AG10803 (cell line): ENCODE data around the gene CADPS2.

Experiments
- DNase-seq: peaks from one replicate; pipeline ENCODE4 v3.0.0; 2010; ENCODE audit warnings: low read depth
- H3K4me3 ChIP-seq: 2 replicates; pipeline ENCODE4 v1.5.1; 2011; ENCODE audit warnings: mild to moderate bottlenecking, low read length, control low read depth
- CTCF ChIP-seq: conservative IDR thresholded peaks from 2 replicates; pipeline ENCODE4 v1.5.1; 2011; ENCODE audit warnings: mild to moderate bottlenecking, low read length, control low read depth, inconsistent platforms

Gene CADPS2

DNA sequence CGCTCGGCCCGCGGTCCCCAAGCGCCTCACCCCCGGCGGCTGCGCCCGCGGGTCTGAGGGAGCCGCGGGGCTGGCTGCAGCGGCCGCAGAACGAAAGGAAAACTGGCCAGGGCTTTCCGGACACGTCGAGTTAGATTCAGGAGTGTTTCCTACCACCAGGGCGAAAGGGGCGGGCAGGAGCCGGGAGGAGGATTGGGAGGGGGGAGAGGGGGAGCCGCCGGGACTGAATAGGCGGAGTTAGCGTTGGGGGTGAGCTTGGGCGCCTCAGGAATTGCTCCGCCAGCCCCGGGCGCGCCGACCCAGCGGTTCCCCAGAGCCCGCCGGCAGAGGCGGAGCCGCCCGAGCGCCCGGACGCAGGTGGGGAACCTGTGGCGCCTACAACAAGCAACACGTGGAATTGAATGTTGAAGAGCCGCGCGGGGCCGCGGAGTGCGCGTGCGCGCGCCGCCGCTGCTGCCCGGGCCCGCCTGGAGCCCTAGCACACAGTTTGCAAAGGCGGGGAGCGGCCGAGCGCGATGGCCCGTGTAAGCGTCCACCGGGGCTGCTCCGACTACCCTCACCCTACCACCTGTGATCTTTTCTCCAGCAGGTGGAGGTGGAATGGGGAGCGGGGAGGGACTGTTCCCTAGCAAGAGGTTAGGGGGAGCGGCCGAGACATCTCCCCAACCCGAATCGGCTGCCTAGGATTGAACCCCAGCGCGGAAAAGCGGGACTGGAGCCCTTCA, at the start of gene CADPS2:
CADPS2 (minus strand) TSS at position 104 of the 725 bp plus-strand sequence. CDS start 123 bp downstream, outside the sequence.
- TF ChIP-seq CTCF: peak; percentile 29
- DNase-seq: peak; percentile 70
- H3K4me3 ChIP-seq: peak within 1 kb of the TSS; percentile 74

GRCh38 chr7:122935620-122936019, 49.4 kb upstream of the CADPS2 start:
- TF ChIP-seq CTCF: no peak
- H3K4me3 ChIP-seq: no peak overlapping the region
- no peak for DNase-seq

DNA sequence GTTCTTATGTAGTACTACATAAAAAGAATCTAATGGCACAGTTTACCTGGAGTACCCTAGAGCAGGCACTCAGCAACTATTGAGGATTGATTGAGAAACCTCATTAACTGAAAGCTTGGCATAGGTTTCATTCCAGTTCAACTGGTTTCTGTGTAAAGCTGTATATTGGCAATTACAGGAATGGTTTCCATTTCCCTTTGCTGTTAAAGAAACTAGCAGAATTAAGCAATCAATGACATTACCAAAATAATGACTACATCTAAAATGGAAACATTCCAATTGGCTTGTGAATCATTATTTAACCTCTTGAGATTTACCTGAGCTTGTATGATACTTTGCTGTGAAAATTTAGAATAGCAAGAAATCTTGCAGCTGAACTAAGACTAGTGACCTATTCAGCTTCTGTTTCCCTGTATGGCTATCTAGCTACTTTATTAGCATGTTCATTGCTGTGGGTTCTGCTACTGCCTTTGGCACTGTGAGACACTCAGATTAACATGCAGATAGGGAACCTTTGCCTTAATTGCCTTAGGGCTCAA, 33.5 kb upstream of the CADPS2 start:
- no peak overlapping the region for H3K4me3 ChIP-seq
- no peak for TF ChIP-seq CTCF
- no peak for DNase-seq

DNA sequence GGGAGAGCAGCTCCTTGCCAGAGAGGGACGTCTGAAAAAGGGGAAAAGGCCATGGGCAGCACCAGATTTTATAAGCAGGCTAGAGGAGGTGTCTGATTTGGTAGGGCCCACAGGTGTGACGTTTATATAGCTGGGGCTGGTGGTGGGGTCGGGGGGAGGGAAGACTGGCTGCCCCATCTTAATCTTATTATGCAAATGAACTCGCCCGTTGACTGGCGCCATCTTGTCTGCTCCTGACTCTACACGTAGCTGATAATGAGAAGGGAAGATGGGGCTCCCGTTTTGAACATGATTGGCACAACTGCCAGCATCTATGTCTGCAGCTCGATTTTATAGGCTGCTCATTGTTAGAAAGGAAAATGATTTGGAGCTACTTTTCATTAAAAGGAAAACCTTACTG, 28.6 kb upstream of the CADPS2 start:
- H3K4me3 ChIP-seq: no peak overlapping the region
- DNase-seq: no peak
- no peak for TF ChIP-seq CTCF

GRCh38 chr7:122913608-122914007, 27.3 kb upstream of the CADPS2 start:
- H3K4me3 ChIP-seq: no peak overlapping the region
- no peak for DNase-seq
- no peak for TF ChIP-seq CTCF

DNA sequence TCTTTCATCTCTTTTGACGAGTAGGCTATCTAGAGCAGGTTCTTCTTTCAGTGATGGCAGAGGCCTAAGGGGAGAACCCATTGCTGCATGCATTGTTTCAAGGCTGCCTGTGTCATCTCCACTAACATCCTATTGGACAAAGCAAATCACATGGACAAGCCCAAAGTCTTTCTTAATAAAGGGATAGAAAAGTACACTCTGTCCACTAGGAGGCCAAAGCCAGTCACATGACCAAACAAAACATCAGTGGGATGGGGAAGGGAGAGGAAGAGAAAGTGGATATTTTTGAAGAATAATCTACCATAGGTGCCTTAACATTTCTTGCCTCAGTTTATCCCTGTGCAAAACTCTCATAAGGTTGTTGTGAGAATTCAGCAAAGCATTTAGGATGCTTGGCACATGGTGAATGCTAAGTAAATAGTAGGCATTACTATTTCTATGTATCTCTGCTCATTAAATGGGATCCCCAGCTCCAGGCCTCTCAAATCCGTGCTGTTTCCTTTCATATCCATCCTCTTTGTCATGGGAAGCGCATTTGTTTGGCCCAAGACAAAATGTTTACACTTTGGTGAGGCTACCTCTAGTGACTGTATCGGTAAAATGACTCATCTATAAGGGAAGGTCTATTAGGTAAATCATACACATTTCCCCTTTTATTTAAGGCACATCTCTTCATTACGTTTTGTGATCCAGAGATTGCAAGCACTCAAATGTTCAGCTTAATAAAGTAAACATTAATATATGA, 16.7 kb upstream of the CADPS2 start:
- DNase-seq: peak; percentile 1
- TF ChIP-seq CTCF: peak; percentile 19; the same call in 1 of the 2 replicates
- no peak overlapping the region for H3K4me3 ChIP-seq

- DNase-seq: peak; percentile 13
- H3K4me3 ChIP-seq: no peak overlapping the region
- no peak for TF ChIP-seq CTCF
Observed at GRCh38 chr7:122901250-122901649, 15.0 kb upstream of the CADPS2 start.
